ENCODE results near the gene NMT1.

The NMT1 gene

GRCh38 chr17:45149037-45149668 lies 88.0 kb downstream of the NMT1 start (continued):
- TF ChIP-seq, protein P1, sequence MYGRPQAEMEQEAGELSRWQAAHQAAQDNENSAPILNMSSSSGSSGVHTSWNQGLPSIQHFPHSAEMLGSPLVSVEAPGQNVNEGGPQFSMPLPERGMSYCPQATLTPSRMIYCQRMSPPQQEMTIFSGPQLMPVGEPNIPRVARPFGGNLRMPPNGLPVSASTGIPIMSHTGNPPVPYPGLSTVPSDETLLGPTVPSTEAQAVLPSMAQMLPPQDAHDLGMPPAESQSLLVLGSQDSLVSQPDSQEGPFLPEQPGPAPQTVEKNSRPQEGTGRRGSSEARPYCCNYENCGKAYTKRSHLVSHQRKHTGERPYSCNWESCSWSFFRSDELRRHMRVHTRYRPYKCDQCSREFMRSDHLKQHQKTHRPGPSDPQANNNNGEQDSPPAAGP (tag by site-specific recombination; IDR thresholded peaks at IDR 0.05): 0 out of 2 replicates have a peak, but pooled peaks have one; percentile 20
- peak; percentile 70 for TF ChIP-seq ZSCAN30 (tag by site-specific recombination; IDR thresholded peaks at IDR 0.05)
- TF ChIP-seq ZNF558 (tag by site-specific recombination; IDR thresholded peaks at IDR 0.05): no peak
- peak; percentile 46; the same call in 1 of the 2 replicates for TF ChIP-seq ZBTB20 (tag by site-specific recombination; IDR thresholded peaks at IDR 0.05)
- no peak for TF ChIP-seq ZNF610 (tag by site-specific recombination; IDR thresholded peaks at IDR 0.05; ENCODE audit: borderline replicate concordance)
- TF ChIP-seq IKZF3 (tag by site-specific recombination; IDR thresholded peaks at IDR 0.05): peak; percentile 17; the same call in 1 of the 2 replicates
- TF ChIP-seq GLIS2 (tag by site-specific recombination; IDR thresholded peaks at IDR 0.05): peak; percentile 88
- no peak for TF ChIP-seq ZNF112 (tag by site-specific recombination; IDR thresholded peaks at IDR 0.05)
- TF ChIP-seq, protein P2, sequence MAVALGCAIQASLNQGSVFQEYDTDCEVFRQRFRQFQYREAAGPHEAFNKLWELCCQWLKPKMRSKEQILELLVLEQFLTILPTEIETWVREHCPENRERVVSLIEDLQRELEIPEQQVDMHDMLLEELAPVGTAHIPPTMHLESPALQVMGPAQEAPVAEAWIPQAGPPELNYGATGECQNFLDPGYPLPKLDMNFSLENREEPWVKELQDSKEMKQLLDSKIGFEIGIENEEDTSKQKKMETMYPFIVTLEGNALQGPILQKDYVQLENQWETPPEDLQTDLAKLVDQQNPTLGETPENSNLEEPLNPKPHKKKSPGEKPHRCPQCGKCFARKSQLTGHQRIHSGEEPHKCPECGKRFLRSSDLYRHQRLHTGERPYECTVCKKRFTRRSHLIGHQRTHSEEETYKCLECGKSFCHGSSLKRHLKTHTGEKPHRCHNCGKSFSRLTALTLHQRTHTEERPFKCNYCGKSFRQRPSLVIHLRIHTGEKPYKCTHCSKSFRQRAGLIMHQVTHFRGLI (tag by site-specific recombination; IDR thresholded peaks at IDR 0.05): no peak
- TF ChIP-seq KLF1 (tag by site-specific recombination; IDR thresholded peaks at IDR 0.05): no peak
- TF ChIP-seq, protein P3, sequence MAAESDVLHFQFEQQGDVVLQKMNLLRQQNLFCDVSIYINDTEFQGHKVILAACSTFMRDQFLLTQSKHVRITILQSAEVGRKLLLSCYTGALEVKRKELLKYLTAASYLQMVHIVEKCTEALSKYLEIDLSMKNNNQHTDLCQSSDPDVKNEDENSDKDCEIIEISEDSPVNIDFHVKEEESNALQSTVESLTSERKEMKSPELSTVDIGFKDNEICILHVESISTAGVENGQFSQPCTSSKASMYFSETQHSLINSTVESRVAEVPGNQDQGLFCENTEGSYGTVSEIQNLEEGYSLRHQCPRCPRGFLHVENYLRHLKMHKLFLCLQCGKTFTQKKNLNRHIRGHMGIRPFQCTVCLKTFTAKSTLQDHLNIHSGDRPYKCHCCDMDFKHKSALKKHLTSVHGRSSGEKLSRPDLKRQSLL (tag by site-specific recombination; IDR thresholded peaks at IDR 0.05): no peak
- no peak for TF ChIP-seq YY1 (tag by site-specific recombination; IDR thresholded peaks at IDR 0.05)
- TF ChIP-seq, protein P4, sequence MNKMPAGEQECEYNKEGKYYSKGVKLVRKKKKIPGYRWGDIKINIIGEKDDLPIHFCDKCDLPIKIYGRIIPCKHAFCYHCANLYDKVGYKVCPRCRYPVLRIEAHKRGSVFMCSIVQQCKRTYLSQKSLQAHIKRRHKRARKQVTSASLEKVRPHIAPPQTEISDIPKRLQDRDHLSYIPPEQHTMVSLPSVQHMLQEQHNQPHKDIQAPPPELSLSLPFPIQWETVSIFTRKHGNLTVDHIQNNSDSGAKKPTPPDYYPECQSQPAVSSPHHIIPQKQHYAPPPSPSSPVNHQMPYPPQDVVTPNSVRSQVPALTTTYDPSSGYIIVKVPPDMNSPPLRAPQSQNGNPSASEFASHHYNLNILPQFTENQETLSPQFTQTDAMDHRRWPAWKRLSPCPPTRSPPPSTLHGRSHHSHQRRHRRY (tag by site-specific recombination; IDR thresholded peaks at IDR 0.05): peak; percentile 70; the same call in 1 of the 2 replicates
- no peak for TF ChIP-seq SP2 (tag by site-specific recombination; IDR thresholded peaks at IDR 0.05)
- TF ChIP-seq OSR2 (tag by site-specific recombination; IDR thresholded peaks at IDR 0.05): 0 out of 2 replicates have a peak, but pooled peaks have one; percentile 7
- no peak for TF ChIP-seq ZNF16 (tag by site-specific recombination; IDR thresholded peaks at IDR 0.05; ENCODE audit: low read depth)
- TF ChIP-seq MZF1 (tag by site-specific recombination; IDR thresholded peaks at IDR 0.05; ENCODE audit: borderline replicate concordance): peak; percentile 44; the same call in 1 of the 2 replicates
- TF ChIP-seq ZNF518A (tag by site-specific recombination; conservative IDR thresholded peaks at IDR 0.05; ENCODE audit: low read depth): 0 out of 2 replicates have a peak, but pooled peaks have one; percentile 11

Measured in HEK293 (cell line).